Endothelial cell of umbilical vein (primary cell): ENCODE results near the gene BEND3. TPM values are rescaled to one million over a fixed set of nuclear protein-coding genes. Genes with fewer than 3 reads are reported as not detected.

Source experiments
- BruUV-seq: library from RNA; stranded (reverse); fragments of 400-500 nt; replicated peaks from 2 replicates; lab custom pipeline; 2021; lab: Mats Ljungman, UMichigan
- CTCF ChIA-PET: fragments of 300-600, 350-600 bp; sonication (Branson Sonifier 250); formaldehyde crosslinking; loops from one replicate; lab custom pipeline; 2021; ENCODE audit warnings: antibody characterized with exemption, inconsistent platforms; lab: Charles Lee
- POLR2A ChIA-PET: fragments of 300-600, 350-600 bp; sonication (Branson Sonifier 250); formaldehyde crosslinking; loops from one replicate; lab custom pipeline; 2021; ENCODE audit warnings: antibody characterized with exemption, inconsistent platforms; lab: Charles Lee
- DNase-seq: peaks from one replicate; pipeline ENCODE4 v3.0.0-alpha.2; 2011; ENCODE audit warnings: low read depth, low spot score
- FAIRE-seq: peaks from 2 replicates; lab custom pipeline; 2011; peaks lifted over from hg19 to GRCh38; lab: Jason Lieb, UNC
- H2AFZ ChIP-seq: 2 replicates; pipeline ENCODE4 v1.6.0; 2012; ENCODE audit warnings: low read depth, low read length, control low read depth, inconsistent platforms
- H3K27ac ChIP-seq: 2 replicates; pipeline ENCODE4 v1.5.1; 2011; ENCODE audit warnings: low read depth, mild to moderate bottlenecking, control low read depth, low read length, moderate library complexity; ENCODE audit not compliant: insufficient read depth
- H3K27me3 ChIP-seq, 2 experiments: 2 replicates each; pipeline versions ENCODE4 v1.6.0 to v1.6.1; 2011; ENCODE audit warnings: low read length in 2 of 2, mixed read lengths in 1 of 2; ENCODE audit not compliant: control insufficient read depth in 2 of 2, insufficient read depth in 2 of 2
- H3K36me3 ChIP-seq, 2 experiments: 2 replicates in 1 of 2; 3 replicates in 1 of 2; pipeline ENCODE4 v1.5.1; 2011; ENCODE audit warnings: low read length in 2 of 2, mild to moderate bottlenecking in 1 of 2, moderate library complexity in 1 of 2; ENCODE audit not compliant: control insufficient read depth in 2 of 2, insufficient read depth in 2 of 2; ENCODE audit errors: extremely low read depth in 1 of 2
- H3K4me1 ChIP-seq: 3 replicates; pipeline ENCODE4 v1.5.1; 2011; ENCODE audit warnings: mild to moderate bottlenecking, low read length; ENCODE audit not compliant: control insufficient read depth, insufficient read depth; ENCODE audit errors: extremely low read depth
- H3K4me2 ChIP-seq: 2 replicates; pipeline ENCODE4 v1.6.1; 2011; ENCODE audit warnings: low read length, control low read depth, mixed read lengths; ENCODE audit not compliant: insufficient read depth
- H3K4me3 ChIP-seq, 3 experiments: fragments of 200-600 bp in 1 of 3; sonication (generic), shearing (Covaris generic) in 1 of 3; replicated peaks in 1 of 3; 2 replicates each; pipeline ENCODE4 v1.5.1; 2011 to 2016; ENCODE audit warnings: control low read depth in 3 of 3, low read length in 3 of 3, mild to moderate bottlenecking in 2 of 3, inconsistent platforms in 1 of 3, low read depth in 1 of 3, moderate library complexity in 1 of 3; ENCODE audit not compliant: insufficient read depth in 1 of 3
- H3K79me2 ChIP-seq: 2 replicates; pipeline ENCODE4 v1.6.0; 2012; ENCODE audit warnings: low read length, inconsistent platforms; ENCODE audit not compliant: control insufficient read depth, insufficient read depth
- H3K9ac ChIP-seq: replicated peaks from 2 replicates; pipeline ENCODE3; 2011; ENCODE audit warnings: low read length, control low read depth; ENCODE audit not compliant: insufficient read depth; ENCODE audit errors: extremely low read depth
- H3K9me1 ChIP-seq: replicated peaks from 3 replicates; pipeline ENCODE4 v1.6.0; 2011; ENCODE audit warnings: mild to moderate bottlenecking, low read length; ENCODE audit not compliant: control insufficient read depth, insufficient read depth; ENCODE audit errors: extremely low read depth
- H3K9me3 ChIP-seq: replicated peaks from 2 replicates; pipeline ENCODE4 v1.5.1; 2012; ENCODE audit warnings: low read length, inconsistent platforms; ENCODE audit not compliant: control insufficient read depth, insufficient read depth
- H4K20me1 ChIP-seq: replicated peaks from 2 replicates; pipeline ENCODE3; 2011; ENCODE audit warnings: mild to moderate bottlenecking, low read length; ENCODE audit not compliant: control insufficient read depth, insufficient read depth; ENCODE audit errors: extremely low read depth
- EZH2 ChIP-seq: IDR thresholded peaks from 2 replicates; pipeline ENCODE4 v1.6.1; 2012; ENCODE audit warnings: borderline replicate concordance, low read depth, mild to moderate bottlenecking, moderate library complexity, low read length, inconsistent platforms; ENCODE audit not compliant: severe bottlenecking
- FOS ChIP-seq: IDR thresholded peaks from 2 replicates; pipeline ENCODE4 v1.6.1; 2011; ENCODE audit warnings: mild to moderate bottlenecking, low read length, moderate library complexity, borderline replicate concordance; ENCODE audit not compliant: insufficient read depth
- GATA2 ChIP-seq: IDR thresholded peaks from 2 replicates; pipeline ENCODE4 v1.7.0; 2011; ENCODE audit warnings: low read depth, mild to moderate bottlenecking, moderate library complexity, mixed read lengths, low read length; ENCODE audit not compliant: insufficient read length, insufficient read depth
- JUN ChIP-seq: IDR thresholded peaks from 2 replicates; pipeline ENCODE4 v1.6.1; 2011; ENCODE audit warnings: borderline replicate concordance, low read depth; ENCODE audit not compliant: insufficient read length, insufficient read depth
- MYC ChIP-seq: IDR thresholded peaks from one replicate; pipeline ENCODE4 v1.6.1; 2011; ENCODE audit warnings: mild to moderate bottlenecking, low read depth, low read length
- POLR2A ChIP-seq: IDR thresholded peaks from 2 replicates; pipeline ENCODE4 v1.6.1; 2012; ENCODE audit warnings: low read depth, mild to moderate bottlenecking, control low read depth, low read length
- POLR2AphosphoS5 ChIP-seq: IDR thresholded peaks from 2 replicates; pipeline ENCODE4 v1.6.1; 2012; ENCODE audit warnings: low read depth, mild to moderate bottlenecking, control low read depth, low read length, moderate library complexity; ENCODE audit not compliant: insufficient read depth
- dilution Hi-C: fragments of 300-500 bp; cut with MboI; formaldehyde crosslinking; loops from one replicate; pipeline ENCODE4 v1.15.0; 2019; ENCODE audit warnings: low sequenced_read_pairs; ENCODE audit not compliant: extremely low pct_ligation_motif_present
- intact Hi-C: fragments of 100-400 bp; cut with micrococcal nuclease; formaldehyde crosslinking; loops from one replicate; pipeline ENCODE4 v1.10.0; 2022
- polyA plus RNA-seq, 4 experiments: library from polyadenylated mRNA; depleted of rRNA in 3 of 4; stranded (reverse) in 3 of 4; unstranded in 1 of 4; fragments of >200 nt; gene quantifications; 2 replicates each; pipeline versions ENCODE4 v1.2.1 to v1.2.3, GENCODE V29; 2011 to 2012; ENCODE audit warnings: missing spikeins in 1 of 4
- total RNA-seq: library from RNA; stranded (reverse); gene quantifications from 2 replicates; pipeline ENCODE4 v1.2.3, GENCODE V29; 2021
- TF ChIP-seq, protein P1 (sequence below), 2 donors: IDR thresholded peaks; 1 replicate in 1 of 2; 2 replicates in 1 of 2; pipeline ENCODE4 v1.5.1; 2011; ENCODE audit warnings: low read length in 2 of 2, mild to moderate bottlenecking in 2 of 2, moderate library complexity in 2 of 2, control low read depth in 1 of 2, inconsistent platforms in 1 of 2, low read depth in 1 of 2; ENCODE audit not compliant: insufficient read depth in 1 of 2; ENCODE audit errors: extremely low read depth in 1 of 2
- TF ChIP-seq, protein P2 (sequence below): IDR thresholded peaks from 2 replicates; pipeline ENCODE4 v1.6.1; 2011; ENCODE audit not compliant: insufficient read depth, insufficient read length

BEND3 gene
- total and polyA plus RNA-seq, 2 donors (not counting 3 experiments of a cell fraction or from before 2014, with no cell fraction given) = 1.6 to 4.8 TPM

DNA sequence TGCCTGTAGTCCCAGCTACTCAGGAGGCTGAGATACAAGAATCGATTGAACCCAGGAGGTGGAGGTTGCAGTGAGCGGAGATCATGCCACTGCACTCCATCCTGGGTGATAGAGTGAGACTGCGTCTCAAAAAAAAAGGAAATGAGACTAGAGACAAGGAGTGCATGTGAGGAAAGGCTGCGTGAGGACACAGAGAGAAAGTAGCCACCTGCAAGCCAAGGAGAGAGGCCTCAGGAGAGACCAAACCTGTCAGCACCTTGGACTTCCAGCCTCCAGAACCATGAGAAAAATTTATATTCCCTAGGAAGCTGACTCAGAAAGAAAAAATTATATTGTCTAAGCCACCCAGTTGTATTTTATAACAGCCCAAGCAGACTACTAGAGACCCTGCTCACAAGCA lies 7.4 kb upstream of the BEND3 start:
- POLR2A ChIA-PET = no interaction called here
- CTCF ChIA-PET = no interaction called here

More for the DNA sequence above, 7.4 kb upstream of the BEND3 start:
- dilution Hi-C loops = no loop called here
- no peak for DNase-seq
- intact Hi-C loops = no loop called here
- Histone ChIP-seq H3K4me2 (no peak overlapping the region), H2AFZ (no peak overlapping the region), H3K9me3 (no peaks in the 10 kb centered on the region), H3K36me3 (no peaks in the 10 kb centered on the region), H3K4me1 (no peaks in the 10 kb centered on the region), H3K9me1 (no peaks in the 10 kb centered on the region), H3K27me3 (peaks cover 0 to 4% of the 10 kb centered on the region in 2 experiments), H3K79me2 (no peaks in the 10 kb centered on the region), H3K4me3 (no peak overlapping the region), H3K9ac (no peak overlapping the region), H3K27ac (no peak overlapping the region), H4K20me1 (no peaks in the 10 kb centered on the region)
- TF ChIP-seq, protein P1, sequence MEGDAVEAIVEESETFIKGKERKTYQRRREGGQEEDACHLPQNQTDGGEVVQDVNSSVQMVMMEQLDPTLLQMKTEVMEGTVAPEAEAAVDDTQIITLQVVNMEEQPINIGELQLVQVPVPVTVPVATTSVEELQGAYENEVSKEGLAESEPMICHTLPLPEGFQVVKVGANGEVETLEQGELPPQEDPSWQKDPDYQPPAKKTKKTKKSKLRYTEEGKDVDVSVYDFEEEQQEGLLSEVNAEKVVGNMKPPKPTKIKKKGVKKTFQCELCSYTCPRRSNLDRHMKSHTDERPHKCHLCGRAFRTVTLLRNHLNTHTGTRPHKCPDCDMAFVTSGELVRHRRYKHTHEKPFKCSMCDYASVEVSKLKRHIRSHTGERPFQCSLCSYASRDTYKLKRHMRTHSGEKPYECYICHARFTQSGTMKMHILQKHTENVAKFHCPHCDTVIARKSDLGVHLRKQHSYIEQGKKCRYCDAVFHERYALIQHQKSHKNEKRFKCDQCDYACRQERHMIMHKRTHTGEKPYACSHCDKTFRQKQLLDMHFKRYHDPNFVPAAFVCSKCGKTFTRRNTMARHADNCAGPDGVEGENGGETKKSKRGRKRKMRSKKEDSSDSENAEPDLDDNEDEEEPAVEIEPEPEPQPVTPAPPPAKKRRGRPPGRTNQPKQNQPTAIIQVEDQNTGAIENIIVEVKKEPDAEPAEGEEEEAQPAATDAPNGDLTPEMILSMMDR (IDR thresholded peaks at IDR 0.05; ENCODE audit: extremely low read depth in 1 of 2, insufficient read depth in 1 of 2, low read depth in 1 of 2, low read length in 2 of 2) = no peak
- no peak for TF ChIP-seq POLR2A
- no peak for TF ChIP-seq POLR2AphosphoS5
- TF ChIP-seq JUN = no peak
- TF ChIP-seq EZH2 = no peak
- TF ChIP-seq, protein P2, sequence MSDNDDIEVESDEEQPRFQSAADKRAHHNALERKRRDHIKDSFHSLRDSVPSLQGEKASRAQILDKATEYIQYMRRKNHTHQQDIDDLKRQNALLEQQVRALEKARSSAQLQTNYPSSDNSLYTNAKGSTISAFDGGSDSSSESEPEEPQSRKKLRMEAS = no peak
- no peak for TF ChIP-seq FOS
- TF ChIP-seq MYC = no peak
- TF ChIP-seq GATA2 = no peak
- FAIRE-seq = no peak
- no TSS peak for BruUV-seq
